DOHH2 (cell line): ENCODE data around the gene FAM107B.

Experiments used
- H3F3A ChIP-seq: fragments of 200-600 bp; sonication (generic), shearing (Covaris generic); 2 replicates; pipeline ENCODE4 v1.6.0; 2016; ENCODE audit warnings: antibody characterized with exemption, mild to moderate bottlenecking; ENCODE audit not compliant: control insufficient read depth, insufficient read depth
- H3K27ac ChIP-seq: fragments of 200-600 bp; sonication (generic); 2 replicates; pipeline ENCODE4 v1.5.1; 2014; ENCODE audit warnings: low read depth, mild to moderate bottlenecking, low read length, moderate library complexity
- H3K27me3 ChIP-seq: fragments of 200-600 bp; sonication (generic); 2 replicates; pipeline ENCODE4 v1.6.1; 2014; ENCODE audit warnings: mild to moderate bottlenecking, low read length, mixed read lengths; ENCODE audit not compliant: control insufficient read depth
- H3K36me3 ChIP-seq: fragments of 200-600 bp; sonication (generic); 2 replicates; pipeline ENCODE4 v1.6.1; 2014; ENCODE audit warnings: mild to moderate bottlenecking, low read length, moderate library complexity, mixed read lengths; ENCODE audit not compliant: control insufficient read depth
- H3K4me1 ChIP-seq: fragments of 200-600 bp; sonication (generic); 2 replicates; pipeline ENCODE4 v1.6.1; 2014; ENCODE audit warnings: mild to moderate bottlenecking, low read length, mixed read lengths; ENCODE audit not compliant: control insufficient read depth
- H3K4me2 ChIP-seq: fragments of 200-600 bp; sonication (generic); 2 replicates; pipeline ENCODE4 v1.6.0; 2014; ENCODE audit warnings: mild to moderate bottlenecking, low read length, moderate library complexity
- H3K4me3 ChIP-seq: fragments of 200-600 bp; sonication (generic); 2 replicates; pipeline ENCODE4 v1.5.1; 2014; ENCODE audit warnings: mild to moderate bottlenecking, low read length, mixed read lengths
- H3K79me2 ChIP-seq: fragments of 200-600 bp; sonication (generic); 2 replicates; pipeline ENCODE4 v1.6.1; 2014; ENCODE audit warnings: mild to moderate bottlenecking, low read length, mixed read lengths; ENCODE audit not compliant: control insufficient read depth
- H3K9me2 ChIP-seq: fragments of 200-600 bp; sonication (generic); replicated peaks from 2 replicates; pipeline ENCODE4 v1.6.1; 2014; ENCODE audit warnings: mild to moderate bottlenecking, low read length, mixed read lengths; ENCODE audit not compliant: control insufficient read depth
- H3K9me3 ChIP-seq: fragments of 200-600 bp; sonication (generic); 2 replicates; pipeline ENCODE4 v1.6.1; 2014; ENCODE audit warnings: antibody characterized with exemption, low read length, mixed read lengths; ENCODE audit not compliant: control insufficient read depth, insufficient read depth
- H4K20me1 ChIP-seq: fragments of 200-600 bp; sonication (generic); 2 replicates; pipeline ENCODE4 v1.6.0; 2014; ENCODE audit warnings: low read depth, mild to moderate bottlenecking, antibody characterized with exemption, low read length, moderate library complexity; ENCODE audit not compliant: control insufficient read depth, insufficient read depth
- EZH2phosphoT487 ChIP-seq: fragments of 200-600 bp; sonication (generic); IDR thresholded peaks from 2 replicates; pipeline ENCODE4 v1.6.1; 2017; ENCODE audit warnings: borderline replicate concordance, mild to moderate bottlenecking, antibody characterized with exemption, low read length, moderate library complexity, mixed read lengths
- TF ChIP-seq, protein P1 (sequence below): fragments of 200-600 bp; sonication (generic); IDR thresholded peaks from one replicate; pipeline ENCODE4 v1.5.1; 2014; ENCODE audit warnings: antibody characterized with exemption, mild to moderate bottlenecking, low read depth, low read length; ENCODE audit not compliant: poor library complexity, severe bottlenecking

The FAM107B gene

DNA sequence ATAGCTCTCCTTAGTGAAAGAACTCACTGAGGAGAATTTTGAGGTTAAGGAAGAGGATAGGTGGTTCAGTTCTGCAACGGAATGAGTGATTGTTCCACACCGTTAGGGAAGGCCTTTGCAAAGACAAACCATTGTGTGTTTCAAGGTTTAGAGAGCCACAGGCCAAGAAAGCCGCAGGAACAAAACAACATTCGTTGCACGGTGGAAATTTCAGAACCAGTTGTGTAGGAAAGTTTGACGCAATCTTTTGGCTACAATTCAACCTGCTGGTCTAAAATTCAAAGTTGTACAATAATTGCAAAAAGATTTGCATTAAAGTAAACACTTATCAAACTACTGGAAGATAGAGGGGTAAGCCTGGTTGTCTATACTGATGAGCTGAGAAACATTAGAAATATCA lies 91.4 kb downstream of the FAM107B start:
- no peaks in the 10 kb centered on the region for H3F3A ChIP-seq
- no peaks in the 10 kb centered on the region for H3K27me3 ChIP-seq
- H3K36me3 ChIP-seq: no peaks in the 10 kb centered on the region
- H3K4me1 ChIP-seq: no peaks in the 10 kb centered on the region
- H3K9me2 ChIP-seq: no peaks in the 10 kb centered on the region
- TF ChIP-seq, protein P1, sequence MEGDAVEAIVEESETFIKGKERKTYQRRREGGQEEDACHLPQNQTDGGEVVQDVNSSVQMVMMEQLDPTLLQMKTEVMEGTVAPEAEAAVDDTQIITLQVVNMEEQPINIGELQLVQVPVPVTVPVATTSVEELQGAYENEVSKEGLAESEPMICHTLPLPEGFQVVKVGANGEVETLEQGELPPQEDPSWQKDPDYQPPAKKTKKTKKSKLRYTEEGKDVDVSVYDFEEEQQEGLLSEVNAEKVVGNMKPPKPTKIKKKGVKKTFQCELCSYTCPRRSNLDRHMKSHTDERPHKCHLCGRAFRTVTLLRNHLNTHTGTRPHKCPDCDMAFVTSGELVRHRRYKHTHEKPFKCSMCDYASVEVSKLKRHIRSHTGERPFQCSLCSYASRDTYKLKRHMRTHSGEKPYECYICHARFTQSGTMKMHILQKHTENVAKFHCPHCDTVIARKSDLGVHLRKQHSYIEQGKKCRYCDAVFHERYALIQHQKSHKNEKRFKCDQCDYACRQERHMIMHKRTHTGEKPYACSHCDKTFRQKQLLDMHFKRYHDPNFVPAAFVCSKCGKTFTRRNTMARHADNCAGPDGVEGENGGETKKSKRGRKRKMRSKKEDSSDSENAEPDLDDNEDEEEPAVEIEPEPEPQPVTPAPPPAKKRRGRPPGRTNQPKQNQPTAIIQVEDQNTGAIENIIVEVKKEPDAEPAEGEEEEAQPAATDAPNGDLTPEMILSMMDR: no peak
- no peak for TF ChIP-seq EZH2phosphoT487
- H3K79me2 ChIP-seq: no peaks in the 10 kb centered on the region
- H3K4me2 ChIP-seq: no peak overlapping the region
- no peaks in the 10 kb centered on the region for H4K20me1 ChIP-seq
- H3K9me3 ChIP-seq: no peaks in the 10 kb centered on the region
- no peak overlapping the region for H3K4me3 ChIP-seq
- no peak overlapping the region for H3K27ac ChIP-seq

DNA sequence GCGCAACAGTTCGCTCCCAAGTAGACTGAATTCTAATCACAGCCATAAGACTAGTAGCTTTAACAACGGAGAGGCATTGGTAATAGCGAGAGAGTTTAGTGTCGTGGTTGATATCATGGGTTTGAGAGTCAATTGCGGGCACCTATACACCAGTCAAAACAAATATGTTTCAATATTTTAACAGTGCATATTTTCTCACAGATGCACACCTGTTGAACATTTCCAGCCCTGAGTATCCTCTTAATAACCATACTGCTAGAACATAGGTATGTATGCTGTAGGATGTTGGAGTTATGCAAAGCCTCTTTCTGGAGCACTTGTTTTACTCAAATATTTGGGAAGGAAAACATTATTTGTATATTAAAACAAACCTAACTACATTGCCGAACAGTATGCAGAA lies 92.9 kb downstream of the FAM107B start:
- no peaks in the 10 kb centered on the region for H3K36me3 ChIP-seq
- no peaks in the 10 kb centered on the region for H3K79me2 ChIP-seq
- no peak overlapping the region for H3K27ac ChIP-seq
- no peaks in the 10 kb centered on the region for H3K9me3 ChIP-seq
- no peaks in the 10 kb centered on the region for H3K9me2 ChIP-seq
- no peaks in the 10 kb centered on the region for H4K20me1 ChIP-seq
- no peak overlapping the region for H3K4me2 ChIP-seq
- peaks cover under 1% of the 10 kb centered on the region; the same call in 1 of the 2 replicates for H3F3A ChIP-seq
- H3K4me3 ChIP-seq: no peak overlapping the region
- peaks cover 3% of the 10 kb centered on the region for H3K4me1 ChIP-seq
- no peak for TF ChIP-seq EZH2phosphoT487
- TF ChIP-seq, protein P1: no peak
- no peaks in the 10 kb centered on the region for H3K27me3 ChIP-seq

DNA sequence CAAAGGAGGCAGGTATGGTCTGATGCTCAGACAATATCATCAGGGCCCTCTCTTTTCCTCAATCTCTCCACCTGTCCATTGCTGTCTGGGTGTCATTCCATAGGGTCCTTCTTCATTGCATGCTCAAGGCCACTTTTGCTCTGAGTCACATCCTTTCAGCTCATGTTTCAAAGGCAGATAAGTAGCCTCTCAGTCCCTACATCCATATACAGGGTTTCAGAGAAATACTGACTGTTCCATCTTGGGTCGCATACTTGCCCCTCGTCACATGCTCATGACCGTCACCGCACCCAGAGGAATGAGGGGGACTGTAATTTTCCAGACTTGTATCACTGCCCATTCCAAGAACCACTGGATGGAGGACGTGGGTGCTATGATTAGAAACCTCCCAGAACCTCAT lies 93.4 kb downstream of the FAM107B start:
- H3F3A ChIP-seq: peaks cover 5% of the 10 kb centered on the region
- no peak overlapping the region for H3K27ac ChIP-seq
- no peak overlapping the region for H3K4me3 ChIP-seq
- TF ChIP-seq EZH2phosphoT487: no peak
- TF ChIP-seq, protein P1: no peak
- no peak overlapping the region for H3K4me2 ChIP-seq
- H3K9me2 ChIP-seq: no peaks in the 10 kb centered on the region
- H4K20me1 ChIP-seq: no peaks in the 10 kb centered on the region
- H3K4me1 ChIP-seq: peaks cover 8% of the 10 kb centered on the region
- no peaks in the 10 kb centered on the region for H3K79me2 ChIP-seq
- H3K9me3 ChIP-seq: no peaks in the 10 kb centered on the region
- no peaks in the 10 kb centered on the region for H3K36me3 ChIP-seq
- H3K27me3 ChIP-seq: no peaks in the 10 kb centered on the region

DNA sequence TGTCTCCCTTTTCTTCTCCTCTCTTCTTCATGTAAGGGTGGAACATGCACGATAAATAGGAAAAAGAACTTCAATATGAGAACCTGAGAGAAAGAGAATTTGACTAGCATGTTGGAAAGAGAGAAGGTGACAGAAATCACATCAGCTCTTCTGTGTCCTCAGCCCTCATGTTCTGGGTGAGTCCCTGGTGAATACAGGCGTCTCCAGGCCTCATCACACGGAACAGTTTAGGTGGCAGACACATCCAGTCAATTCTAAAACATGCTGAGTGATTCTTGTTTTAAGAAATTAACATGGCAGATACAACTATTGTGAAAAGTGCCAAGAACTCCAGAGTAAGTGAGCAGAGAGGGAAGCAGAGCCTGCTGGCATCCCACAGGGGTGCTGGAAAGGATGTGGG lies 96.1 kb downstream of the FAM107B start:
- Histone ChIP-seq H3K27ac (no peak overlapping the region), H3K4me1 (peaks cover 34% of the 10 kb centered on the region), H3K9me2 (no peaks in the 10 kb centered on the region), H3K36me3 (no peaks in the 10 kb centered on the region), H3K9me3 (no peaks in the 10 kb centered on the region), H3K79me2 (no peaks in the 10 kb centered on the region), H3F3A (peaks cover 10% of the 10 kb centered on the region), H3K4me3 (no peak overlapping the region), H4K20me1 (no peaks in the 10 kb centered on the region), H3K27me3 (no peaks in the 10 kb centered on the region), H3K4me2 (no peak overlapping the region)
- TF ChIP-seq EZH2phosphoT487: no peak
- TF ChIP-seq, protein P1: no peak
